GM12878 (cell line): ENCODE measurements around the gene SCUBE2.
A peak's percentile ranks its signal among the peaks of the same experiment; 100 is the strongest.

Experiments used
- CEBPB ChIP-seq, 2 experiments: fragments of 150-350 bp in 1 of 2; IDR thresholded peaks; 2 replicates each; pipeline ENCODE4 v1.6.1; 2012 to 2014; ENCODE audit warnings: low read depth in 2 of 2, low read length in 2 of 2, borderline replicate concordance in 1 of 2, inconsistent platforms in 1 of 2
- RCOR1 ChIP-seq: conservative IDR thresholded peaks from 2 replicates; pipeline ENCODE4 v1.6.1; 2012; ENCODE audit warnings: low read depth, low read length, improper control_type of control experiment
- TF ChIP-seq, protein P1 (sequence below): fragments of 450-650 bp; IDR thresholded peaks from 2 replicates; pipeline ENCODE4 v1.6.1; 2014; ENCODE audit warnings: mild to moderate bottlenecking
- TF ChIP-seq, protein P2 (sequence below): fragments of 450-650 bp; IDR thresholded peaks from 2 replicates; pipeline ENCODE4 v1.6.1; 2016; ENCODE audit warnings: mild to moderate bottlenecking, moderate library complexity, borderline replicate concordance
- TF ChIP-seq, protein P3 (sequence below), 3 experiments: IDR thresholded peaks in 2 of 3; conservative IDR thresholded peaks in 1 of 3; 2 replicates each; pipeline ENCODE4 v1.5.1; 2011; ENCODE audit warnings: low read depth in 3 of 3, low read length in 3 of 3, mild to moderate bottlenecking in 3 of 3, control low read depth in 2 of 3, moderate library complexity in 2 of 3, inconsistent platforms in 1 of 3, mixed read lengths in 1 of 3; ENCODE audit not compliant: control insufficient read depth in 2 of 3, insufficient read depth in 1 of 3; ENCODE audit errors: extremely low read depth in 1 of 3

DNA sequence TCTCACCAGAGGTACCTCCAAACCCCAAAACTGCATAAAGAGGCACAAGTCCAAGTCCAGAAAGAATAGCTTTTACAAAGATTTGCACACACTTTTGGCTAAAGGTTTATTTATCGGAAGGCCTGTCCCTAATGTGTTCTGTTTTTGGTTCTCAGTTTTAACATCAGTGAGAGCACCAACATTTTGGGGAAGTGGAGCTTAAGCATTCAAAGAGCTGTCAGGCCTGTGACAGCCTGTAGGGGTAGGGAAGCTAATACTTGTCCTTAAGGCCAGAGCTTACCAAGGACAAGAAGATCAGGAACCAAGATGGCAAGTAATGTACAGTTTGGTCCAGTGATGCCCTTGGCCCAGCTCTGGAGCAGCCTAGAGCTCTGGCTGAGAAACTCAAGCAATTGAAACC lies 38.9 kb upstream of the SCUBE2 start:
- TF ChIP-seq, protein P1, sequence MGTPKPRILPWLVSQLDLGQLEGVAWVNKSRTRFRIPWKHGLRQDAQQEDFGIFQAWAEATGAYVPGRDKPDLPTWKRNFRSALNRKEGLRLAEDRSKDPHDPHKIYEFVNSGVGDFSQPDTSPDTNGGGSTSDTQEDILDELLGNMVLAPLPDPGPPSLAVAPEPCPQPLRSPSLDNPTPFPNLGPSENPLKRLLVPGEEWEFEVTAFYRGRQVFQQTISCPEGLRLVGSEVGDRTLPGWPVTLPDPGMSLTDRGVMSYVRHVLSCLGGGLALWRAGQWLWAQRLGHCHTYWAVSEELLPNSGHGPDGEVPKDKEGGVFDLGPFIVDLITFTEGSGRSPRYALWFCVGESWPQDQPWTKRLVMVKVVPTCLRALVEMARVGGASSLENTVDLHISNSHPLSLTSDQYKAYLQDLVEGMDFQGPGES = no peak
- TF ChIP-seq CEBPB (IDR thresholded peaks at IDR 0.05; ENCODE audit: borderline replicate concordance in 1 of 2, low read depth in 2 of 2, low read length in 2 of 2) (no peak), RCOR1 (no peak)
- TF ChIP-seq, protein P2, sequence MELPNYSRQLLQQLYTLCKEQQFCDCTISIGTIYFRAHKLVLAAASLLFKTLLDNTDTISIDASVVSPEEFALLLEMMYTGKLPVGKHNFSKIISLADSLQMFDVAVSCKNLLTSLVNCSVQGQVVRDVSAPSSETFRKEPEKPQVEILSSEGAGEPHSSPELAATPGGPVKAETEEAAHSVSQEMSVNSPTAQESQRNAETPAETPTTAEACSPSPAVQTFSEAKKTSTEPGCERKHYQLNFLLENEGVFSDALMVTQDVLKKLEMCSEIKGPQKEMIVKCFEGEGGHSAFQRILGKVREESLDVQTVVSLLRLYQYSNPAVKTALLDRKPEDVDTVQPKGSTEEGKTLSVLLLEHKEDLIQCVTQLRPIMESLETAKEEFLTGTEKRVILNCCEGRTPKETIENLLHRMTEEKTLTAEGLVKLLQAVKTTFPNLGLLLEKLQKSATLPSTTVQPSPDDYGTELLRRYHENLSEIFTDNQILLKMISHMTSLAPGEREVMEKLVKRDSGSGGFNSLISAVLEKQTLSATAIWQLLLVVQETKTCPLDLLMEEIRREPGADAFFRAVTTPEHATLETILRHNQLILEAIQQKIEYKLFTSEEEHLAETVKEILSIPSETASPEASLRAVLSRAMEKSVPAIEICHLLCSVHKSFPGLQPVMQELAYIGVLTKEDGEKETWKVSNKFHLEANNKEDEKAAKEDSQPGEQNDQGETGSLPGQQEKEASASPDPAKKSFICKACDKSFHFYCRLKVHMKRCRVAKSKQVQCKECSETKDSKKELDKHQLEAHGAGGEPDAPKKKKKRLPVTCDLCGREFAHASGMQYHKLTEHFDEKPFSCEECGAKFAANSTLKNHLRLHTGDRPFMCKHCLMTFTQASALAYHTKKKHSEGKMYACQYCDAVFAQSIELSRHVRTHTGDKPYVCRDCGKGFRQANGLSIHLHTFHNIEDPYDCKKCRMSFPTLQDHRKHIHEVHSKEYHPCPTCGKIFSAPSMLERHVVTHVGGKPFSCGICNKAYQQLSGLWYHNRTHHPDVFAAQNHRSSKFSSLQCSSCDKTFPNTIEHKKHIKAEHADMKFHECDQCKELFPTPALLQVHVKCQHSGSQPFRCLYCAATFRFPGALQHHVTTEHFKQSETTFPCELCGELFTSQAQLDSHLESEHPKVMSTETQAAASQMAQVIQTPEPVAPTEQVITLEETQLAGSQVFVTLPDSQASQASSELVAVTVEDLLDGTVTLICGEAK = no peak
- TF ChIP-seq, protein P3, sequence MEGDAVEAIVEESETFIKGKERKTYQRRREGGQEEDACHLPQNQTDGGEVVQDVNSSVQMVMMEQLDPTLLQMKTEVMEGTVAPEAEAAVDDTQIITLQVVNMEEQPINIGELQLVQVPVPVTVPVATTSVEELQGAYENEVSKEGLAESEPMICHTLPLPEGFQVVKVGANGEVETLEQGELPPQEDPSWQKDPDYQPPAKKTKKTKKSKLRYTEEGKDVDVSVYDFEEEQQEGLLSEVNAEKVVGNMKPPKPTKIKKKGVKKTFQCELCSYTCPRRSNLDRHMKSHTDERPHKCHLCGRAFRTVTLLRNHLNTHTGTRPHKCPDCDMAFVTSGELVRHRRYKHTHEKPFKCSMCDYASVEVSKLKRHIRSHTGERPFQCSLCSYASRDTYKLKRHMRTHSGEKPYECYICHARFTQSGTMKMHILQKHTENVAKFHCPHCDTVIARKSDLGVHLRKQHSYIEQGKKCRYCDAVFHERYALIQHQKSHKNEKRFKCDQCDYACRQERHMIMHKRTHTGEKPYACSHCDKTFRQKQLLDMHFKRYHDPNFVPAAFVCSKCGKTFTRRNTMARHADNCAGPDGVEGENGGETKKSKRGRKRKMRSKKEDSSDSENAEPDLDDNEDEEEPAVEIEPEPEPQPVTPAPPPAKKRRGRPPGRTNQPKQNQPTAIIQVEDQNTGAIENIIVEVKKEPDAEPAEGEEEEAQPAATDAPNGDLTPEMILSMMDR (IDR thresholded peaks at IDR 0.05 in 2 of 3, conservative IDR thresholded peaks at IDR 0.05 in 1 of 3; ENCODE audit: control insufficient read depth in 2 of 3, extremely low read depth in 1 of 3, insufficient read depth in 1 of 3, low read depth in 3 of 3, low read length in 3 of 3) = peak in 2 of 3 experiments; percentile 15 to 16; a peak in 2 of 6 replicates
